HEK293 (cell line): Measurements from ENCODE around the gene AIFM1.

Source experiments
- CTCF ChIA-PET: fragments of 350-600 bp; formaldehyde crosslinking; extraction: SDS; loops from one replicate; lab custom pipeline; 2021; ENCODE audit warnings: antibody characterized with exemption; lab: Yijun Ruan, JAX
- POLR2A ChIA-PET: fragments of 300-600 bp; formaldehyde crosslinking; extraction: SDS; loops from one replicate; lab custom pipeline; 2020; ENCODE audit warnings: antibody characterized with exemption, inconsistent platforms; lab: Yijun Ruan, JAX
- H3K27ac ChIP-seq: fragments of 200-500 bp; sonication (Bioruptor generic); 2 replicates; pipeline ENCODE4 v1.5.1; 2014; ENCODE audit warnings: low read depth, low read length, control low read depth, inconsistent platforms; ENCODE audit errors: extremely low read depth
- H3K36me3 ChIP-seq, 2 experiments: fragments of 200-500 bp in 1 of 2; sonication (Bioruptor generic) in 1 of 2; 1 replicate in 1 of 2; 2 replicates in 1 of 2; pipeline ENCODE4 v1.5.1; 2014 to 2017; ENCODE audit warnings: inconsistent platforms in 2 of 2, low read length in 2 of 2; ENCODE audit not compliant: control insufficient read depth in 2 of 2, insufficient read depth in 1 of 2
- H3K4me1 ChIP-seq: fragments of 200-500 bp; sonication (Bioruptor generic); 2 replicates; pipeline ENCODE4 v1.5.1; 2014; ENCODE audit warnings: mild to moderate bottlenecking, low read length, inconsistent platforms; ENCODE audit not compliant: control insufficient read depth, insufficient read depth
- H3K4me3 ChIP-seq: 2 replicates; pipeline ENCODE4 v1.5.1; 2011; ENCODE audit warnings: low read depth, mild to moderate bottlenecking, control low read depth, low read length, moderate library complexity
- H3K9me3 ChIP-seq: fragments of 200-500 bp; sonication (Bioruptor generic); 2 replicates; pipeline ENCODE4 v1.5.1; 2014; ENCODE audit warnings: low read depth, low read length, inconsistent platforms; ENCODE audit not compliant: control insufficient read depth, insufficient read depth
- GFI1B ChIP-seq: fragments of 450-650 bp; formaldehyde crosslinking; IDR thresholded peaks from 2 replicates; pipeline ENCODE4 v1.5.1; 2016; ENCODE audit warnings: missing biosample characterization, missing genetic modification characterization
- GLIS2 ChIP-seq: fragments of 450-650 bp; formaldehyde crosslinking; IDR thresholded peaks from 2 replicates; pipeline ENCODE4 v1.5.1; 2016; ENCODE audit warnings: missing biosample characterization, missing genetic modification characterization
- KLF1 ChIP-seq: fragments of 450-650 bp; formaldehyde crosslinking; IDR thresholded peaks from 2 replicates; pipeline ENCODE4 v1.5.1; 2016; ENCODE audit warnings: missing biosample characterization, missing genetic modification characterization
- PBX3 ChIP-seq: sonication (generic); formaldehyde crosslinking; IDR thresholded peaks from 2 replicates; pipeline ENCODE4 v1.8.1; 2022; ENCODE audit warnings: mild to moderate bottlenecking, moderate library complexity, missing genetic modification reagents
- ZBTB48 ChIP-seq: fragments of 450-650 bp; formaldehyde crosslinking; IDR thresholded peaks from 2 replicates; pipeline ENCODE4 v1.5.1; 2016; ENCODE audit warnings: missing biosample characterization, missing genetic modification characterization
- ZBTB8A ChIP-seq: fragments of 450-650 bp; formaldehyde crosslinking; IDR thresholded peaks from 2 replicates; pipeline ENCODE4 v1.5.1; 2016; ENCODE audit warnings: missing biosample characterization, missing genetic modification characterization
- ZIC2 ChIP-seq: fragments of 450-650 bp; formaldehyde crosslinking; IDR thresholded peaks from 2 replicates; pipeline ENCODE4 v1.5.1; 2016; ENCODE audit warnings: missing biosample characterization, missing genetic modification characterization
- ZNF140 ChIP-seq: fragments of 450-650 bp; formaldehyde crosslinking; IDR thresholded peaks from 2 replicates; pipeline ENCODE4 v1.5.1; 2016; ENCODE audit warnings: missing biosample characterization, missing genetic modification characterization
- ZNF184 ChIP-seq: fragments of 450-650 bp; IDR thresholded peaks from 2 replicates; pipeline ENCODE4 v1.5.1; 2018; ENCODE audit warnings: missing biosample characterization, mild to moderate bottlenecking, missing genetic modification characterization
- ZNF266 ChIP-seq: fragments of 450-650 bp; formaldehyde crosslinking; IDR thresholded peaks from 2 replicates; pipeline ENCODE4 v1.5.1; 2016; ENCODE audit warnings: missing biosample characterization, missing genetic modification characterization, low read depth
- ZNF433 ChIP-seq: fragments of 450-650 bp; formaldehyde crosslinking; IDR thresholded peaks from 2 replicates; pipeline ENCODE4 v1.5.1; 2016; ENCODE audit warnings: missing biosample characterization, missing genetic modification characterization, low read depth
- ZNF548 ChIP-seq: fragments of 450-650 bp; formaldehyde crosslinking; IDR thresholded peaks from 2 replicates; pipeline ENCODE4 v1.5.1; 2016; ENCODE audit warnings: missing biosample characterization, missing genetic modification characterization
- TF ChIP-seq, protein P1 (sequence below): fragments of 450-650 bp; formaldehyde crosslinking; IDR thresholded peaks from 2 replicates; pipeline ENCODE4 v1.5.1; 2017; ENCODE audit warnings: missing biosample characterization, missing genetic modification characterization
- TF ChIP-seq, protein P2 (sequence below): fragments of 450-650 bp; formaldehyde crosslinking; IDR thresholded peaks from 2 replicates; pipeline ENCODE4 v1.5.1; 2016; ENCODE audit warnings: missing biosample characterization, missing genetic modification characterization, borderline replicate concordance
- TF ChIP-seq, protein P3 (sequence below): fragments of 450-650 bp; formaldehyde crosslinking; IDR thresholded peaks from 2 replicates; pipeline ENCODE4 v1.5.1; 2016; ENCODE audit warnings: missing biosample characterization, missing genetic modification characterization, low read depth

AIFM1 gene

GRCh38 chrX:130098210-130098552, 67.5 kb downstream of the AIFM1 start:
- Histone ChIP-seq H3K9me3 (no peaks in the 10 kb centered on the region), H3K27ac (no peak overlapping the region), H3K36me3 (no peaks in the 10 kb centered on the region; a peak in 1 of 3 replicates), H3K4me1 (no peaks in the 10 kb centered on the region), H3K4me3 (no peak overlapping the region)
- TF ChIP-seq GFI1B (no peak), PBX3 (CRISPR knock-in tag) (0 out of 2 replicates have a peak, but pooled peaks have one; percentile 2)
- POLR2A ChIA-PET: interaction anchor here (1.4 kb wide), 1 partner anchor 10 kb away, joined by 3 read pairs; no protein-coding TSS in a partner anchor
- CTCF ChIA-PET: interaction anchor here (0.8 to 1.0 kb wide), 2 partner anchors 38 to 94 kb away, joined by 3 to 5 read pairs; no protein-coding TSS in a partner anchor

DNA sequence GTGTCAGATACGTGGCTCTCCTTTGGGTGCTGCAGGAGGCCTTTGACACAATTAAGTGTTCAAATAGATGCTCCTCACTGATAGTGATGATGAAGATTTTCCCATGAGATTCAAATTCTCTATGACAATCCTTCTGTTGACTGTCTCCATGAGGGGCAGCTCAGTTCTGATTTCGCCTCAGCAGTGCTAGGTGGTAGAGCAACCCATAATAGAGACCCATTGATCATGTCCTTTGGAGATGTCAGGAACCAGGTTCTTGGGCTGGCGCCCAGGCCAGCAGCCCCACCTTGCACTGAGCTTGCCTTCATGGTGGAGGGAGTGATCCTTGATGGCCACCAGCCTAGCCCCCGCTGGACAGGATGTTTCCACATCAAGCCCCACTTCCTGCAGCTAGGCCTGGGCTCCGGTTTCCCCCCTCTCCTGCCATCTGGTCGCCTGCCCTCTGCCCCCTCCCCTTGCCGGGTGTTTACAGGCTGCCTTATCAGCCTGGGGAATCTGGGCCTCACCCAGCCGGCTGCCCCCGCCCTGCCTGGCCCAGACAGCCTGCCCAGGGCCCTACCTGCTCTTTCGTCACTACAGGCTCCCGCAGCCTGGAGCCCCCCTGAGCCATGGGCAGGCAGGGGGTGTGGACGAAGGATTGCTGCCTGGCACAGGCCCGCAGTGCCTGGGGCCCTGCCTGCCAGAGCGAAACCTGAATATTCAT, 68.0 kb downstream of the AIFM1 start:
- Histone ChIP-seq H3K36me3 (no peaks in the 10 kb centered on the region; a peak in 1 of 3 replicates), H3K4me3 (no peak overlapping the region), H3K27ac (no peak overlapping the region), H3K4me1 (no peaks in the 10 kb centered on the region), H3K9me3 (no peaks in the 10 kb centered on the region)
- POLR2A ChIA-PET: interaction anchor here (0.7 kb wide), 1 partner anchor 48 kb away, joined by 7 read pairs; no protein-coding TSS in a partner anchor
- TF ChIP-seq ZIC2 (tag by site-specific recombination) (peak; percentile 72), KLF1 (tag by site-specific recombination) (peak; percentile 86), ZBTB8A (tag by site-specific recombination) (peak; percentile 42; the same call in 1 of the 2 replicates), ZNF433 (no peak), ZNF140 (tag by site-specific recombination) (no peak), ZNF184 (tag by site-specific recombination) (no peak), GLIS2 (tag by site-specific recombination) (0 out of 2 replicates have a peak, but pooled peaks have one; percentile 17), ZNF266 (tag by site-specific recombination) (no peak)
- TF ChIP-seq, protein P1, sequence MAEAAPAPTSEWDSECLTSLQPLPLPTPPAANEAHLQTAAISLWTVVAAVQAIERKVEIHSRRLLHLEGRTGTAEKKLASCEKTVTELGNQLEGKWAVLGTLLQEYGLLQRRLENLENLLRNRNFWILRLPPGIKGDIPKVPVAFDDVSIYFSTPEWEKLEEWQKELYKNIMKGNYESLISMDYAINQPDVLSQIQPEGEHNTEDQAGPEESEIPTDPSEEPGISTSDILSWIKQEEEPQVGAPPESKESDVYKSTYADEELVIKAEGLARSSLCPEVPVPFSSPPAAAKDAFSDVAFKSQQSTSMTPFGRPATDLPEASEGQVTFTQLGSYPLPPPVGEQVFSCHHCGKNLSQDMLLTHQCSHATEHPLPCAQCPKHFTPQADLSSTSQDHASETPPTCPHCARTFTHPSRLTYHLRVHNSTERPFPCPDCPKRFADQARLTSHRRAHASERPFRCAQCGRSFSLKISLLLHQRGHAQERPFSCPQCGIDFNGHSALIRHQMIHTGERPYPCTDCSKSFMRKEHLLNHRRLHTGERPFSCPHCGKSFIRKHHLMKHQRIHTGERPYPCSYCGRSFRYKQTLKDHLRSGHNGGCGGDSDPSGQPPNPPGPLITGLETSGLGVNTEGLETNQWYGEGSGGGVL: 0 out of 2 replicates have a peak, but pooled peaks have one; percentile 47
- CTCF ChIA-PET: interaction anchor here (0.8 to 1.0 kb wide), 2 partner anchors 37 to 95 kb away, joined by 3 to 5 read pairs; no protein-coding TSS in a partner anchor

- no peaks in the 10 kb centered on the region for H3K4me1 ChIP-seq
- ChIA-PET CTCF (interaction anchor here (1.6 to 1.7 kb wide), 2 partner anchors 14 to 16 kb away, joined by 3 to 9 read pairs; no protein-coding TSS in a partner anchor), POLR2A (interaction anchor here (0.7 kb wide), 1 partner anchor 14 kb away, joined by 17 read pairs; no protein-coding TSS in a partner anchor)
- no peaks in the 10 kb centered on the region; a peak in 1 of 3 replicates for H3K36me3 ChIP-seq
- no peaks in the 10 kb centered on the region for H3K9me3 ChIP-seq
- H3K27ac ChIP-seq: no peak overlapping the region
- H3K4me3 ChIP-seq: no peak overlapping the region
- TF ChIP-seq, protein P2, sequence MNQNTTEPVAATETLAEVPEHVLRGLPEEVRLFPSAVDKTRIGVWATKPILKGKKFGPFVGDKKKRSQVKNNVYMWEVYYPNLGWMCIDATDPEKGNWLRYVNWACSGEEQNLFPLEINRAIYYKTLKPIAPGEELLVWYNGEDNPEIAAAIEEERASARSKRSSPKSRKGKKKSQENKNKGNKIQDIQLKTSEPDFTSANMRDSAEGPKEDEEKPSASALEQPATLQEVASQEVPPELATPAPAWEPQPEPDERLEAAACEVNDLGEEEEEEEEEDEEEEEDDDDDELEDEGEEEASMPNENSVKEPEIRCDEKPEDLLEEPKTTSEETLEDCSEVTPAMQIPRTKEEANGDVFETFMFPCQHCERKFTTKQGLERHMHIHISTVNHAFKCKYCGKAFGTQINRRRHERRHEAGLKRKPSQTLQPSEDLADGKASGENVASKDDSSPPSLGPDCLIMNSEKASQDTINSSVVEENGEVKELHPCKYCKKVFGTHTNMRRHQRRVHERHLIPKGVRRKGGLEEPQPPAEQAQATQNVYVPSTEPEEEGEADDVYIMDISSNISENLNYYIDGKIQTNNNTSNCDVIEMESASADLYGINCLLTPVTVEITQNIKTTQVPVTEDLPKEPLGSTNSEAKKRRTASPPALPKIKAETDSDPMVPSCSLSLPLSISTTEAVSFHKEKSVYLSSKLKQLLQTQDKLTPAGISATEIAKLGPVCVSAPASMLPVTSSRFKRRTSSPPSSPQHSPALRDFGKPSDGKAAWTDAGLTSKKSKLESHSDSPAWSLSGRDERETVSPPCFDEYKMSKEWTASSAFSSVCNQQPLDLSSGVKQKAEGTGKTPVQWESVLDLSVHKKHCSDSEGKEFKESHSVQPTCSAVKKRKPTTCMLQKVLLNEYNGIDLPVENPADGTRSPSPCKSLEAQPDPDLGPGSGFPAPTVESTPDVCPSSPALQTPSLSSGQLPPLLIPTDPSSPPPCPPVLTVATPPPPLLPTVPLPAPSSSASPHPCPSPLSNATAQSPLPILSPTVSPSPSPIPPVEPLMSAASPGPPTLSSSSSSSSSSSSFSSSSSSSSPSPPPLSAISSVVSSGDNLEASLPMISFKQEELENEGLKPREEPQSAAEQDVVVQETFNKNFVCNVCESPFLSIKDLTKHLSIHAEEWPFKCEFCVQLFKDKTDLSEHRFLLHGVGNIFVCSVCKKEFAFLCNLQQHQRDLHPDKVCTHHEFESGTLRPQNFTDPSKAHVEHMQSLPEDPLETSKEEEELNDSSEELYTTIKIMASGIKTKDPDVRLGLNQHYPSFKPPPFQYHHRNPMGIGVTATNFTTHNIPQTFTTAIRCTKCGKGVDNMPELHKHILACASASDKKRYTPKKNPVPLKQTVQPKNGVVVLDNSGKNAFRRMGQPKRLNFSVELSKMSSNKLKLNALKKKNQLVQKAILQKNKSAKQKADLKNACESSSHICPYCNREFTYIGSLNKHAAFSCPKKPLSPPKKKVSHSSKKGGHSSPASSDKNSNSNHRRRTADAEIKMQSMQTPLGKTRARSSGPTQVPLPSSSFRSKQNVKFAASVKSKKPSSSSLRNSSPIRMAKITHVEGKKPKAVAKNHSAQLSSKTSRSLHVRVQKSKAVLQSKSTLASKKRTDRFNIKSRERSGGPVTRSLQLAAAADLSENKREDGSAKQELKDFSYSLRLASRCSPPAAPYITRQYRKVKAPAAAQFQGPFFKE: no peak
- TF ChIP-seq, protein P3, sequence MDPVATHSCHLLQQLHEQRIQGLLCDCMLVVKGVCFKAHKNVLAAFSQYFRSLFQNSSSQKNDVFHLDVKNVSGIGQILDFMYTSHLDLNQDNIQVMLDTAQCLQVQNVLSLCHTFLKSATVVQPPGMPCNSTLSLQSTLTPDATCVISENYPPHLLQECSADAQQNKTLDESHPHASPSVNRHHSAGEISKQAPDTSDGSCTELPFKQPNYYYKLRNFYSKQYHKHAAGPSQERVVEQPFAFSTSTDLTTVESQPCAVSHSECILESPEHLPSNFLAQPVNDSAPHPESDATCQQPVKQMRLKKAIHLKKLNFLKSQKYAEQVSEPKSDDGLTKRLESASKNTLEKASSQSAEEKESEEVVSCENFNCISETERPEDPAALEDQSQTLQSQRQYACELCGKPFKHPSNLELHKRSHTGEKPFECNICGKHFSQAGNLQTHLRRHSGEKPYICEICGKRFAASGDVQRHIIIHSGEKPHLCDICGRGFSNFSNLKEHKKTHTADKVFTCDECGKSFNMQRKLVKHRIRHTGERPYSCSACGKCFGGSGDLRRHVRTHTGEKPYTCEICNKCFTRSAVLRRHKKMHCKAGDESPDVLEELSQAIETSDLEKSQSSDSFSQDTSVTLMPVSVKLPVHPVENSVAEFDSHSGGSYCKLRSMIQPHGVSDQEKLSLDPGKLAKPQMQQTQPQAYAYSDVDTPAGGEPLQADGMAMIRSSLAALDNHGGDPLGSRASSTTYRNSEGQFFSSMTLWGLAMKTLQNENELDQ (tag by site-specific recombination): no peak
- TF ChIP-seq ZNF548 (tag by site-specific recombination): no peak
- TF ChIP-seq ZBTB48 (tag by site-specific recombination): no peak
Observed at GRCh38 chrX:130095249-130096030, 70.2 kb downstream of the AIFM1 start.
